Left hindlimb (tissue), 1 donor: ENCODE results near the gene TDO2.
A peak's percentile ranks its signal among the peaks of the same experiment; 100 is the strongest.
"Not testable (repeated sequence)": the region's sequence is repeated elsewhere in the genome, so short reads cannot be mapped to it uniquely, and the experiment has no call there.

Source experiments
- DNase-seq: peaks from one replicate; pipeline ENCODE4 v3.0.0-alpha.2; 2018

The TDO2 gene

DNA sequence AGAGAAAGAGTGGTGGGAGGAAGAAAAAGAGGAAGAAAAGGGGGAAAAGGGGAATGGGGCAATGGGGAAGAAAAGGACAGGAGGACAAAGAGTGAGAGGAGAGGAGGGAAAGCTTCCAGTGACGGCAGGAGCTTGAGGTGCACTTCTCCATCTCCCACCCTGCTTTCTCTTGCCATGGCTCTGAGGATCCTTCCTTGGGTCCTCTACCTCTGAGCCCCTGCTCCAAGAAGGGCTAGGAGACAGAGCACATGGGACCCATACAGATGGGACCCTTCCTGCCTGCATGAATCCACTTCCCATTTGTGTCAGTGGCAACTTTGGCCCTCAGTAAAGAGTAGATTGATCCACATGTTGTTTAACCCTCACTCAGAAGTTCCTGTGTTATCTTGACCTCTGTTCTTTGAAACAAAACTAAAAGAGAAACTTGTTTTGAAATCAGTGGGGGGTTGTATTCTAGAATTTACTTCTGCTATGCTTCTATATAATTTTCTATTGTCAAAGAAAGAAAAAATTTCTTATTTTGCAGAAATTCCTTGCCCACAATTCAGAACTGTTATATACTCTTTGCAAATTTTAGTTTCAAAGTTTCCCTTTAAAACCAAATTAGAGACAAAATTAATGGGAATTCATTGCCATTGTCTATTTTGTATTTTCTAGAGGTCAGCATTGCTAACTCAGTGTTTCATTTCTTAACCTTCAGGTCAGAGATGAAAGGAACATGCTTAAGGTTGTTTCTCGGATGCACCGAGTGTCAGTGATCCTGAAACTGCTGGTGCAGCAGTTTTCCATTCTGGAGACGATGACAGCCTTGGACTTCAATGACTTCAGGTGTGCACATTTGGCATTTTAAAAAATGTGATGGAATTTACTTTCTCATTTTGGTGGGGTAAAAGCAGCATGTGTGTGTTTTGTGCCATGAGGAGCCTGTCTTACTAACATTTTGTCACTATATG is 5.0 kb downstream of the TDO2 start:
- no peak for DNase-seq

DNA sequence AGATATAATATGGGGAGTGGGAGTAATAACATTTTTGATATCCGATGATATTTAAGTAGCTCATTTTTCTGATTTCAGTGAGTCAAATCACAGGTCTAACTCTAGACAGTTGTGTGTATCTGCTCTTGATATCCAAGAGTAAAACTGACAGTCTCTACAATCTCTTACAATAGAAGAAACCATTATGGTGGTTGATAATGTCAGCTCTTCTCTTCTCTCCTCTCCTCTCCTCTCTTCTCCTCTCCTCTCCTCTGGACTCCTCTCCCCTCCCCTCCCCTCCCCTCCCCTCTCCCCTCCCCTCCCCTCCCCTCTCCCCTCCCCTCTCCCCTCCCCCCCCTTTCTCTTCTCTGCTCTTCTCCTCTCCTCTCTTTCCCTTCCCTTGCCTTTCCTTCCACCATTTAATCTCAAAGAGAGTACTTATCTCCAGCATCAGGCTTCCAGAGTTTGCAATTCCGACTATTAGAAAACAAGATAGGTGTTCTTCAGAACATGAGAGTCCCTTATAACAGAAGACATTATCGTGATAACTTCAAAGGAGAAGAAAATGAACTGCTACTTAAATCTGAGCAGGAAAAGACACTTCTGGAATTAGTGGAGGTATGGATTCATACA is 6.2 kb downstream of the TDO2 start:
- no peak for DNase-seq

DNA sequence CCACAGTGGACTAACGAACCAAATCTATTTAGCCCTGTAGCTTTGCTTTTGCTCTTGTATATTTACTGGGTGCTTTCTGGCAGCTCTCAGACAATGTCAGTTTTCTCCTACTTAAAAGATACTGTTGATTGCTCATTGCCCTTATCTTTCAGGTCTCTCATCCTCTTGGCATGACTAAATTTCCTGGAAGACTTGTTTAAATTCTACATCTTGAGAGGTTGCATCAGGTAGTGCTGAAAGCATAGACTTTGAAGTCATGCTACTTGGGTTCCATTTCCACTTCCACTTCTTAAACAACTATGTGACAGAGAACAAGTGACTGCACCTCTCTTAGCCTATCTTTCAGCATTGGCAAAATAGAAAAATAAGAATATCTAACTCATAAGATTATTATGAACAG is 8.4 kb downstream of the TDO2 start:
- no peak for DNase-seq

DNA sequence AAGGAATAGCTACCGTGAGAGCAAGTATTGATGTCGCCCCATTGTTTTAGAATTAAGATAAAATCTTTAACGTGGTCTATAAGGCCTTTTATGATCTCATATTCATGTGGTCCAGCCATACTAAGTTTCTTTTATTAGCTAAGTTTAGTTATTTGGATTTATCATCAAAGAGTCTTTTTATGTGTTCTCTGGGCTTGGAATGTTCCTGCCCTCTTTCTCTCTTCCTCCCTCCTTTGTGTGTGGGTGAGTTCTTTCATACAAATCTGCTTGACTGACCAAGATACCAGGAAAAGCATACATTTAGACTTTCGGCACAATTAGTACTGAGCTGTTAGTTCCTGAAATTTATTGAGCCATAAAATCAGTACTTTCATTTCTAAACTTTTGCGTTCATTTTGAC is 11.3 kb downstream of the TDO2 start:
- no peak for DNase-seq

- no peak for DNase-seq
These were observed 18.1 kb downstream of the TDO2 start for GRCh38 chr4:155921597-155921996.

GRCh38 chr4:155924637-155925036 is 21.1 kb downstream of the TDO2 start:
- no peak for DNase-seq

DNA sequence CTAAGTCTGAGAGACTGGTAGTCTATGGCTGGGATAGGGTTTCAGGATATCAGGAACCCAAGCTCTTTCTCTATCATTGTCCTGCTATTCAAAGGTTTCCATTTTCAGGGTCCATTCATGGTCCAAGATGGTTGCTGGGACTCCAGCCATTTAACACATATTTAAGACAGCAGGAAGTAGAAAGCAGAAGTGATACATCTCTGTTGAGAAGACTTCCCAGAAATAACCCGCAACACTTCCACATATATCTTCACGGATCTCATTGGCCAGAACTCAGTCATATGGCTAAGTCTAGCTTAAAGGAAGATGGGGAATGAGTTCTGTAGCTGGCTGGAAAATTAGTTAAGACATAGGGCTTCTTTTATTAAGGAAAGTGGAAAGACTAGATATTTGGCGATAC is 26.3 kb downstream of the TDO2 start:
- no peak for DNase-seq

GRCh38 chr4:155930330-155930729 is 26.8 kb downstream of the TDO2 start:
- no peak for DNase-seq

DNA sequence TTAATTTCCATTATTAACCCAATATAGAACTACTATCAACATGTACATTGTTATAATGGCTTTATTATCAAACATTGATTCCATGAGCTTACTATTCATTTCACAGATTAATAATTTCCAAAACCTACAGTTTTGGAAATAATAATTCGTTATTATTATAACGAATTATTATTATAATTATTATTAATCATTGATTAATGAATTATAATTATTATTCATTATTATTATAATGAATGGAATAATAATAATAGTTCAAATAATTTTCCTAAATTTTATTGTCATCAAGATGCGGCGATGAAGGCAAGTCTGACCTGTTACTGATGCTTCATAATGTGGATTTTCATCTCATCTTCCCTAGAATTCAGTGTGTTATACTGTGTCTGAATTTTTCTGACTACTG is 28.1 kb downstream of the TDO2 start:
- DNase-seq, result no peak

- DNase-seq, result not testable (repeated sequence)
These were observed 31.1 kb downstream of the TDO2 start for GRCh38 chr4:155934634-155935033.

GRCh38 chr4:155935389-155935986 is 32.0 kb downstream of the TDO2 start:
- no peak for DNase-seq

DNA sequence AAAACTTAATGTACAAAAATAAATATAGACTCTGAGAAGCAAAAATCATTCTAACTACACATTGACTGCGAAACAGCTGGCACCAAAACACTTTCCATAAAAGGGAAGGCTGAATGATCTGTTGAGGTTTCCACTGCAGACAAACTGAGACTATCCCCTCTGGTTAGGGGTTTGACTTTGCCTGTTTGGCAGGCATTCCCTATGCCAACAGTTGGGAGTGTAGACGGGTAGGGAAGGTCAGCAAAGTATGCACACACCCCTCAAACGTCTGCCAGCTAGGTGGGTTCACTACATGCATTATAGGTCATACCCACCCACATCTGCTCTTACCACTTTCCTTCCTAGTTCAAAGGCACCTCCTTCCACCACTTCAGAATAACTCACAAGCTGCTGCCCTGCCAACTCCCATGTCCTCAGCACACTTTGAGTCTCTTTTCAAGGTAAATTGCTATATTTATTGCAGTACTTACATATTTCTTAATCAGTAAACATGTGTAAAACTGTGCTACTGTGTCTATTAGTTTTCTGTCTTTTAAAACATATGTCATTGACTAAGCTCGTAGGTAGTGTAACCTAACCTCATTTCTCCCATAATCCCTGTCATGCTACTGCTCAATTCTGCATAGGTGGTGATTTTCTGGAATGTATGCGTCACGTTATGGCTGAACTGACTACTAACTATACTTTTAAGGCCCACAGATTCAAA is 37.7 kb downstream of the TDO2 start:
- DNase-seq, result no peak

GRCh38 chr4:155941820-155942219 is 38.3 kb downstream of the TDO2 start:
- DNase-seq, result no peak

- DNase-seq, result no peak
These were observed 40.3 kb downstream of the TDO2 start for GRCh38 chr4:155943605-155944291.

GRCh38 chr4:155944516-155944915 is 41.0 kb downstream of the TDO2 start:
- no peak for DNase-seq

DNA sequence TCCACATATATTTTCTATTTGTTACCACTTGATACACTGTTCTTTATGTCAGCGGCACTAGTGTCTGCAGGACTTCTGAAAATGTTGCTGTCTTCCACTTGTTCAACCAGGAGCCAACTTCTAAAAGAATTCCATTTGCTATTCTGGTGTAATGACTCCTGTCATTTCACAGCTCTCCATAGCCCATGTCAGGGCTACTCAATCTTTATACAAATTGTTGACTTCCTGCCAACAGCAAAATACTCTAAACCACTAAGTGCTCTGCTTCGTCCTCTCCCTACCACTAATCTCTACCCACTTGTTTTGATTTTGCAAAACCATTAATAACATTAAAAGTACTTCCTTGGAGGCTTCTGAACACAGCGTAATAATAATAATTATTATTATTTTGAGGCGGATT is 43.0 kb downstream of the TDO2 start:
- no peak for DNase-seq

DNA sequence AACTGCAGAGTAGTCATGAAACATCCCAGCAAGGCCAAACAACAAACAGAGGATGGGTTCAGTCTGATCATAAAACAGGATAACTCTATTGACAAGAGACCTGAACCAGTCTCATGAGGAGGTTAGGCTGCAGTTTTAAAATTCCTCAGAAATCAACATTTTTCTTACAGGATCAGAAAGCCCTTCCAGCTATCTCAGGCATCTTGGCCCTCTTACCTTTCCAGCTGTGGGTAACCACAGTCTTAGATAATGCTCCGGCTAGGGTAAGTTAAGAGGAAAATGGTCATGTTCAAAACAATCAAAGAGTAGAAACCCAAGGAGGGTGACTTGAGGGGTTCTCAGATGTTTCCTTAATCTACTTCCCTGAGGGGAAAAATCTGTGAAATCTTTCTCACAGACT is 45.0 kb downstream of the TDO2 start:
- DNase-seq, result no peak

GRCh38 chr4:155950461-155950860 is 47.0 kb downstream of the TDO2 start:
- no peak for DNase-seq

DNA sequence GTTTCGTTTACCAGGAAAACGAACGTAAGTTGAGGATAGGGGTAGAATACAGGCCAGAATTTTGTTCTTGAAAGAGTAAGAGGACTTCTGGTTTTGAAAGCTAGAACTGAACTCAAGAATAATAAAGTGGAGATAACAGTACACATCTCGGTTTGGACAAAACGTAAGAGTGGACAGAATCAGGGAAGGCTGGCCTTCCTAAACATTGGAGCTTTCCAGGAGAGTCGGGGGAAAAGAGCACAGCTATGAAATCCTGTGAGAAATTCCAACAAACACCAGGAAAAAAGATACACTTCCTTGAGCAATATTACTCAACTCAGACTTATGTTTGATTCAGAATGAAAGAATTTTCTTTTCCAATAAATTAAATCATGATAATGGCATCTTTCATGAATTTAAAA is 49.0 kb downstream of the TDO2 start:
- no peak for DNase-seq

- DNase-seq, result peak; percentile 84
These were observed 49.9 kb downstream of the TDO2 start, which contains the start of gene CTSO for GRCh38 chr4:155953151-155954117. CTSO (minus strand) TSS chr4:155953866; CDS start chr4:155953847, 19 bp downstream.

DNA sequence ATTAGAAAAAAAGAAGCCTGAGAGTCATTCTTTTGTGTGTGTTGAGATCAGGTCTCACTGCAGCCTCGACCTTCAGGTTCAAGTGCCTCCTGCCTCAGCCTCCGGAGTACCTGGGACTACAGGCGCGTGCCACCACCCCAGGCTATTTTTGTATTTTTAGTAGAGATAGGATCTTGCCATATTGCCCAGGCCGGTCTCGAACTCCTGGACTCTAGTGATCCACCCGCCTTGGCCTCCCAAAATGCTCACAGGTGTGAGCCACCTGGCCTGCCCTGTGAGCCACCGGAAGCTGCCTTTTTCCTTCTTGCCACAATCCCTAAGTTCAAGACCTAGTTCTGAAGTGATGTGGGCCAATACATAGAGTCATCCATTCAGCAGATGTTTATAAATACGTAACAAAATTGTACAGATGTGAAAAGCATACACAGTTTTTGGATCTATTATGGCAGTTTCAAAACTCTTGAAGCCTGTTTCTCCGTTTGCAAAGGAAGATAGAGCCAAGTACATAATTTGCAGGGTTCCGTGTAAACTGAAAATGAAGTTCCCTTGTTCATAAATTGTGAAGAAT is 50.7 kb downstream of the TDO2 start:
- DNase-seq, result peak; percentile 32
